NB4 (cell line): ENCODE data around the gene KRT7.

Experiments used
- CTCF ChIP-seq: IDR thresholded peaks from one replicate; pipeline ENCODE4 v1.5.1; 2012; ENCODE audit warnings: low read depth, low read length
- MYC ChIP-seq: IDR thresholded peaks from 2 replicates; pipeline ENCODE4 v1.6.1; 2011; ENCODE audit warnings: low read depth, low read length
- TF ChIP-seq, protein P1 (sequence below): IDR thresholded peaks from 2 replicates; pipeline ENCODE4 v1.6.1; 2011; ENCODE audit warnings: low read depth, low read length

DNA sequence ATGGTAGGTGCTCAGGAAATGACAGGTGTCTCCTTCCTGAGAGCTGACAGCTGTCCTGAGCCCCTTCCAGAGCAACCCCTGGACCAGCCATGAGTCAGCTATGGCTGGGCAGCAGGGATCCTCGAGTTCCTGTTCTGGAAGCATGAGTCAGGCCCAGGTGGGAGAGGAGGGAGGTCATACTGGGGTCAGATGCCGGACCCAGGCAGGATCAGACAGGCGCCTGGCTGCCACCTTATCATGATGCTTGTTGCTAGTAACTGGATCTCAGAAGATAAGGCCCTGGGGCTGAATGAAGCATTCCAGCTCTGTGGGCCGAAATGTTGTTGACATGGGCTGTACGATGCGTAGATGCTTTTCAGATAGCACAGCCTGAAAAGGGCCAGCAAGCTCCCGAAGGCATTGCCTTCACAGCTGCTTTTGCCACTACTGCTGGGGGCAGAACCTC, 17.4 kb upstream of the KRT7 start:
- TF ChIP-seq CTCF (no peak), MYC (no peak)
- TF ChIP-seq, protein P1, sequence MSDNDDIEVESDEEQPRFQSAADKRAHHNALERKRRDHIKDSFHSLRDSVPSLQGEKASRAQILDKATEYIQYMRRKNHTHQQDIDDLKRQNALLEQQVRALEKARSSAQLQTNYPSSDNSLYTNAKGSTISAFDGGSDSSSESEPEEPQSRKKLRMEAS: no peak
